Rectal smooth muscle tissue (tissue), 1 donor: ENCODE measurements around the gene SENP8.
A peak's percentile ranks its signal among the peaks of the same experiment; 100 is the strongest.
"Not testable (repeated sequence)": the region's sequence is repeated elsewhere in the genome, so short reads cannot be mapped to it uniquely, and the experiment has no call there.

ENCODE experiments used
- H3K27ac ChIP-seq: one replicate; pipeline ENCODE4 v1.7.0; 2013; ENCODE audit warnings: low read depth, low read length, inconsistent platforms
- H3K27me3 ChIP-seq: one replicate; pipeline ENCODE4 v1.7.0; 2013; ENCODE audit warnings: low read length; ENCODE audit not compliant: control insufficient read depth, insufficient read depth
- H3K36me3 ChIP-seq: one replicate; pipeline ENCODE4 v1.7.0; 2013; ENCODE audit warnings: low read length; ENCODE audit not compliant: control insufficient read depth, insufficient read depth
- H3K4me1 ChIP-seq: one replicate; pipeline ENCODE4 v1.7.0; 2013; ENCODE audit warnings: low read length; ENCODE audit not compliant: control insufficient read depth, insufficient read depth
- H3K4me3 ChIP-seq: one replicate; pipeline ENCODE4 v1.7.0; 2013; ENCODE audit warnings: low read length
- H3K9ac ChIP-seq: one replicate; pipeline ENCODE4 v1.7.0; 2013; ENCODE audit warnings: low read length

The SENP8 gene

GRCh38 chr15:72118017-72118978 is at the start of gene SENP8, which contains the start of gene MYO9A:
Gene SENP8 (plus strand): TSS chr15:72118403. CDS start chr15:72139624, 21,221 bp downstream.
Gene MYO9A (minus strand): TSS chr15:72118150. CDS start chr15:72046563, 71,587 bp downstream.
- H3K36me3 ChIP-seq = no peaks in the 10 kb centered on the region
- peak within 1 kb of the TSS; percentile 92 for H3K9ac ChIP-seq
- H3K4me3 ChIP-seq = peak within 1 kb of the TSS; percentile 95
- peaks cover 19% of the 10 kb centered on the region for H3K4me1 ChIP-seq
- H3K27me3 ChIP-seq = no peaks in the 10 kb centered on the region
- H3K27ac ChIP-seq = peak within 1 kb of the TSS; percentile 96

- no peak overlapping the region for H3K27ac ChIP-seq
- H3K4me3 ChIP-seq = no peak overlapping the region
- no peak overlapping the region for H3K9ac ChIP-seq
- no peaks in the 10 kb centered on the region for H3K36me3 ChIP-seq
- H3K27me3 ChIP-seq = no peaks in the 10 kb centered on the region
- H3K4me1 ChIP-seq = no peaks in the 10 kb centered on the region
Observed at GRCh38 chr15:72068856-72069255, 49.3 kb upstream of the SENP8 start.

GRCh38 chr15:72070817-72071447 is 47.3 kb upstream of the SENP8 start:
- H3K36me3 ChIP-seq = no peaks in the 10 kb centered on the region
- H3K9ac ChIP-seq = no peak overlapping the region
- H3K4me3 ChIP-seq = no peak overlapping the region
- H3K27ac ChIP-seq = no peak overlapping the region
- no peaks in the 10 kb centered on the region for H3K27me3 ChIP-seq
- H3K4me1 ChIP-seq = no peaks in the 10 kb centered on the region

GRCh38 chr15:72071448-72071825 is 46.8 kb upstream of the SENP8 start:
- H3K27ac ChIP-seq, H3K4me3 ChIP-seq, H3K4me1 ChIP-seq, H3K27me3 ChIP-seq, H3K9ac ChIP-seq, H3K36me3 ChIP-seq: not testable (repeated sequence)

GRCh38 chr15:72074335-72075060 is 43.7 kb upstream of the SENP8 start:
- Histone ChIP-seq H3K4me3 (no peak overlapping the region), H3K4me1 (no peaks in the 10 kb centered on the region), H3K27ac (no peak overlapping the region), H3K36me3 (no peaks in the 10 kb centered on the region), H3K27me3 (no peaks in the 10 kb centered on the region), H3K9ac (no peak overlapping the region)

GRCh38 chr15:72077950-72078349 is 40.3 kb upstream of the SENP8 start:
- Histone ChIP-seq H3K9ac (no peak overlapping the region), H3K4me3 (no peak overlapping the region), H3K27me3 (no peaks in the 10 kb centered on the region), H3K36me3 (no peaks in the 10 kb centered on the region), H3K4me1 (no peaks in the 10 kb centered on the region), H3K27ac (no peak overlapping the region)

GRCh38 chr15:72078887-72079286 is 39.3 kb upstream of the SENP8 start:
- no peak overlapping the region for H3K27ac ChIP-seq

GRCh38 chr15:72082176-72082575 is 36.0 kb upstream of the SENP8 start:
- H3K27ac ChIP-seq = no peak overlapping the region
- no peaks in the 10 kb centered on the region for H3K4me1 ChIP-seq
- no peak overlapping the region for H3K4me3 ChIP-seq
- no peak overlapping the region for H3K9ac ChIP-seq
- no peaks in the 10 kb centered on the region for H3K36me3 ChIP-seq
- no peaks in the 10 kb centered on the region for H3K27me3 ChIP-seq

More at GRCh38 chr15:72078887-72079286, 39.3 kb upstream of the SENP8 start:
- H3K9ac ChIP-seq = no peak overlapping the region
- no peaks in the 10 kb centered on the region for H3K4me1 ChIP-seq
- no peaks in the 10 kb centered on the region for H3K36me3 ChIP-seq
- no peaks in the 10 kb centered on the region for H3K27me3 ChIP-seq
- no peak overlapping the region for H3K4me3 ChIP-seq

GRCh38 chr15:72086010-72086697 is 32.0 kb upstream of the SENP8 start:
- H3K36me3 ChIP-seq = no peaks in the 10 kb centered on the region
- H3K4me3 ChIP-seq = no peak overlapping the region
- no peaks in the 10 kb centered on the region for H3K4me1 ChIP-seq
- H3K9ac ChIP-seq = no peak overlapping the region
- H3K27me3 ChIP-seq = no peaks in the 10 kb centered on the region
- H3K27ac ChIP-seq = no peak overlapping the region

- Histone ChIP-seq H3K27ac (no peak overlapping the region), H3K9ac (no peak overlapping the region), H3K4me3 (no peak overlapping the region), H3K36me3 (no peaks in the 10 kb centered on the region), H3K27me3 (no peaks in the 10 kb centered on the region), H3K4me1 (no peaks in the 10 kb centered on the region)
Observed at GRCh38 chr15:72086920-72087648, 31.1 kb upstream of the SENP8 start.

- Histone ChIP-seq H3K9ac (no peak overlapping the region), H3K27ac (no peak overlapping the region), H3K4me1 (no peaks in the 10 kb centered on the region), H3K36me3 (no peaks in the 10 kb centered on the region), H3K27me3 (no peaks in the 10 kb centered on the region), H3K4me3 (no peak overlapping the region)
Observed at GRCh38 chr15:72092006-72092405, 26.2 kb upstream of the SENP8 start.
